ENCODE results near the gene AMPD2.
A peak's percentile ranks its signal among the peaks of the same experiment; 100 is the strongest.

AMPD2 gene

DNA sequence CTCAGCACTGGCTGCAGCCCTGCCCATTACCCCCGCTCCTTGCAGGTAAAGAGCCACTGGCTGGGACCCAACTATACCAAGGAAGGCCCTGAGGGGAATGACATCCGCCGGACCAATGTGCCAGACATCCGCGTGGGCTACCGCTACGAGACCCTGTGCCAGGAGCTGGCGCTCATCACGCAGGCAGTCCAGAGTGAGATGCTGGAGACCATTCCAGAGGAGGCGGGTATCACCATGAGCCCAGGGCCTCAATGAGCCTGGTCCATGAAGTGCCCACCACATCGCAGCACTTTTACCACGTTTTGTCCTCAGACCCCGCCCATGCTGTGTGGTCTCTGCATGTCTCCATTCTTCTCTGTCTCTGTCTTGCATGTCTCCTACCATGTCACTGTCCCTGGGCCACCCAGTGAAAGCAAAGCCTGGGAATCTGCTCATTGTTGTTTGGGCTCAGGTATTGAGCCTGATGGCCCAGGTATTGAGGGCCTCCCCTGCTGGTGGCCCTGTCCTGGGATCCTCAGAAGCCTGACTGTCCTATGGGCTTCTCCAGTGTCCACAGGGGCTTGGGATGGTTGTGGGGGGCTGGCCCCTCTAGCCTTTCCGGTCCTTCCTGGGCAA lies 11.4 kb downstream of the AMPD2 start:
- DNase-seq (ENCODE audit: low read depth): no peak

DNA sequence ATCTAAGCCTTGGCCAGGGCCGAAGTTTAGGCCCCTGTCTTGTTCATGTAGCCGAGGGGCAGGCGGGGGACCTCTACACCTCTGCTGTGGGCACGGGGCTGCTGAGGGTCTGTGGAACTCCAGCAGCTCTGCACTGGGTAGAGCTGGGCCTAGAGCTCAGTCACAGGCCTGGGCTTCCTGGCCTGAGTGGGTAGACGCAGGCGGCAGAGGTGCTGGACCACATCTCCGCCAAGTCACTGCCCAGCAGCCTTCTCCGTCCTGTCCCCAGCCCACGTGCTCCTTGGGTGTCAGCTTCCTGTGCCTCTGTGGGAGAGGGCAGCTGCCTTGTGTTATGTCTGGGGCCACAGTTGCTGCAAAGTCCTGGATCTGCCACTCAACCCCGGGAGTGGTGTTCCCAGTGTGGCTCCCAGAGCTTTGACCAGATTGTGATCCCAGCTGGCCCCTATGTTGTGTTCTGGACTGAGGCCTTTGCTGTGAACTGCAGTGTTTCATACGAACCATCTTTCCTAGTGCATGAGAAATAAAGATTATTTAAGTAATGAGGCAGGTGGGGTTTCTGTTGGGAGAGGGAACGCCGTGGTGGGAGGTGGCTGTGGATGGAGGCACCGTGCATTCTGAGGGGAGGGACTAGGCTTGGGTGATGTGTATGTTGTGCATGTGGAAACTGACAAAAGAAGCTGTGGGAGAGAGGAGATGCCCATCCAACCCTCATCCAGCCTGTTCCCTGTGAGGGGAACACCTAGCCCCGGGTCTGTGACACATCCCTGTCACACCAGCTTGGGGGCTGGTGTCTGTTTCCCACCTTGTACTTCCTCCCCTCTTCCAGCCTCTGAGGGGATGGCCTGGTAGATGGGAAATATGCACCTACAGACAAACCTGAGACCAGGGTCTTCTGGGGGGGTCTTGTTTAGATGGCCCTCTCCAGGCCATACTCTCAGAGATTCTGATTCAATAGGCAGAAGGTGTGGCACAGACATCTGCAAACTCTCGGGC lies 12.2 kb downstream of the AMPD2 start:
- DNase-seq (ENCODE audit: low read depth): no peak

DNA sequence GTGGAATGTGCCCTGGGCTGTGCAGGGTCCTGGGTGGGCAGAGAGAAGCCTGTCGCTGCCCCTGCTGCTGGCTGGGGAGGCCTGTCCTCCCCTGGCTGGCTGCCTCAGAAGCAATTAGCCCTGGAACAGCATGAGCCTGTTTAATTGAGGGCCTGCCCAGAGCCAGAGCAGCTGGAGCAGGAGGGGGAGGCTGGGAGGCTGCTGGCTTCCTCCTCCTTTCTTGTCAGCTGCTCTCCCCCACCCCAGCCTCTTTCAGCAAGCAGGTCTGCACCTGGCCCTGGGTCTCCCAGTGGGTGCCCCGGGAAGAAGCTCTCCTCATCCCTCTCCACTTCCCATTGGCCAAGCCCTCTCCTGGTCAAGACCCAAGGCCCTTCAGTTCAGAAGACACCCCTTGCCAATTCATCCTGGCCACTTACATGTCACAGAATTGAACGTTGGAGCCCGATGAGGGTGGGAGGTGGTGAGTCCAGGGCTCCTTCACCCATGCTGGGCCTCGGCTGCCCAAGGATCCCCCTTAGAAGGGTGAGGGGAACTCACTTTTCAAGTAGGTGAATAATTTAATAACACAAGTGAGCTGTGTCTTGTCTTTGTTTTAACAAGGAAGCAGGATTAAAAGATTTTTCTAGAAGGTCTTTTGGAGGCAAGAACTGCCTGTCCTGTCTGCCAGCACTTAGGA lies 13.2 kb downstream of the AMPD2 start:
- no peak for DNase-seq (ENCODE audit: low read depth)

DNA sequence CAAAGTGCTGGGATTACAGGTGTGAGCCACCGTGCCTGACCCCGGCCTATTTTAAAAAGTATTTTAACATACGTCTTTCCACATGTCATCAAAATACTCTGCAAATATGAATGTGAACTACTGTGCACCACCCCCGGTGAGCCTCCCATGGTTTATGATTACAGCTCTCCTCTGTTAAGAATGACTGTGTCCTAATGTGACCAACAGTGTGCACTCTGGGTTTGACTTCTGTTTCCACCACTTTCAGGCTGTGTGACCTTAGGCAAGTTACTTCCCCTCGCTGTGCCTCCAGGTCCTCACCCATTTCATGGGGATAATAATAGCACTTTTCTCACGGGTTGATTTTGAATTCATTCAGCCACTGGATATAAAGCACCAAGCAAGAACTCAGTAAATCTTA lies 14.7 kb downstream of the AMPD2 start:
- no peak for DNase-seq (ENCODE audit: low read depth)

DNA sequence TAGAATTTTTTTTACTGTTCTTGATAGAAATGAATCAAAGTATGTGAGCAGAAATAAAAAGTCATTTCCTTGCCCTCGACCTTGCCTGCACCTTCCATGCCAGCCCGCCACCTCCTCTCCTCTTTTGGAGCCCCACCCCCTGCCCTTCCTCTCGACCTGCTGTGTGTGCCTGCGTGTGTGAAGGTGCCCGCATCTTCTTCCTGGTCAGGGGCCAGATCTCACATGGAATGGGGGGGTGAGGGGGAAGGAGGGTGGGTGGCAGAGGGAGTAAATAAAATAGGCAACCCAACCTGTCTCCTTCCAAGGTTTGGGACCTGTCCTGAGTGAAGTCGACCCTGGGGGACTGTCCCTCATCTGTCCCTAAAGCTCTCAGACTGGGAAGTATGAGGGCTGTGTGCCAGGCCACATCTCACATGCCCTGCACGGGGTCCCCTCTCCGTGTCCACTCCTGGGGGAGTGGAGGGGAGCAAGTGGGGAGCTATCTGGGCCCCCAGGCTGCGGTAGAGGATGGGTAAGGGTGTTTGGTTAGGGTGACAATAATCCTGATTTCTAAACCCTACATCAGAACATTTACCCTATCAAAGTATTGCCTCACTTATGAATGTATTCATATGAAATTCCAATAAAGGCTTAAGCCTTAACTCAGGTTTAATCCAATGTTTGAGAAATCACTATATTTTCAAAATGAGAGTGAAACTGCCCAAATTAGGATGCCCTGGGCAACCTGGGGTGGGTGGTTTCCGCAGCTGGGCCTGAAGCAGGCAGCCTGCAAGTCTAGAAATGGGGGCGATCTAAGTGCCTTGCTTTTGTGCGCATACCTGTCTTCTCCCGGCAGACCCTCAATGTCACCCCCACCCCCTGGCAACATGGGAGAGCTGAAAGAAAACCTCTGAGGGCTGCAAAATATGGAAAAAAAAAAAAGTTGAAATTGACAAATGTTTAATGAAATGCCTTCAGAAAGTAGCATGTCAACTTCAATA lies 15.4 kb downstream of the AMPD2 start:
- DNase-seq (ENCODE audit: low read depth): no peak

DNA sequence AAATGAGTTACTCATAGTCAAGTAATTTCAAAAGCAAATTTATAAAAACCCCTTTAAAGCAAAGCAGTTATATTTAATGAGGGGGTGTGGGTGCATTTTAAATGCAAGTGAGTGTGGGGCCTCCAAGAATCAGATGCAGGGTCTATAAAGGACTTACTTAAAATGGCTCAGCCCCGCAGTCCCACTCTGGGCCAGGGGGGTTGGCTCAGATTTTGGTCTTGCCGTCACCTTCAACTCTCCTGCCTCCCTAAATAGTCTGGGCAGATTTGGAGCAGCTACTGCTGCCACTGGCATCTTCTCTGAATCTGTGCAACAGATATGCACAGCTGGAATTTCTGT lies 16.2 kb downstream of the AMPD2 start:
- DNase-seq (ENCODE audit: low read depth): no peak

DNA sequence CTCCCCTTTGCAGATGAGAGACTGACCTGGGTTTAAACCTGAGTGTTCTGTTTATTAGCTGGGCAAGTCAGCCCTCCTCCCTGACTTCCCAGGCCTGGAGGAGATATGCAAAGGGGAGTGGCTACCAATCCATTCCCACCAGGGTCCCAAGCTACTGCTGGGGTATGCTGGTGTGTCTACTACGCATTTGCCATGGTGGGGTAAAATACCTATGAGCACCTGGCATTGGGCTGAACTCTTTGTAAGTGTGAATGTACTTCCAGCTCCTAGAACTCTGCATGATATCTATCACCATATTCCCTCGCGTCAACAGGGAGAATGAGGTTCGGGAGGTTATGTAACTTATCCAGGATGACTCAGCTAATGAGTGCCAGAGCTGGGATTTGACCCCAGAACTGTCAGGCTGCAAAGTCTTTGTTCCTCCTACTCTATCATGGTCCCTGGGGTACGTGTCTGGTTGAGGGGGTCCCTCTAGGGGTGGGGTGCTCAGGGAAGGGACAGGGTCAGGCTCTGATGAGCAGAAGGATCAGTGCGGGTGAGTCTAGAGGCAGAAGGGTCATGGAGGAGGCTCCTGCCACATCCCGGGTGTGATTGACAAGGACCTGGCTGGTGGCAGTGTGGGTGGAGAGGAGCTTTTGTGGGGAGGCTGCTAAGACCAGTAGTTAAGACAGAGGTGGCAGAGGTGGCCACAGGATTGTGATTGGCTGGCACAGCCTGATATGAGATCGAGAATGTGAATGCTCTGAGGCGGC lies 16.7 kb downstream of the AMPD2 start:
- DNase-seq (ENCODE audit: low read depth): no peak

DNA sequence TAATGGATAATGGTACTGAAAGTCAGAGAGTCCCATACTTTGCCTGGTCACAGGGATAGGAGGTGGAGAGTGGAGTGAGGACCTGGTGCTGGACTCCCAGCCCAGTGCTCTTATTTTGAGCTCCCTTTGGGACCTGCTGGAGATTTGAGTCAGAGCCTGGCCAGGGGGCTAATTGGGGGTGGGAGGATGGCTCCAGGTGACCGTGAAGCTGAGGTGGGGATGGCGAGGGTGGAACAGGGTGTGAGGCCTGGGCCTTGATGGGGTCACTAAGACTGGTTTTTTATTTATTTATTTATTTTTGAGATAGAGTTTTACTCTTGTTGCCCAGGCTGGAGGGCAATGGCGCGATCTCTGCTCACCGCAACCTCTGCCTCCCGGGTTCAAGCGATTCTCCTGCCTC lies 17.8 kb downstream of the AMPD2 start:
- DNase-seq (ENCODE audit: low read depth): no peak

DNA sequence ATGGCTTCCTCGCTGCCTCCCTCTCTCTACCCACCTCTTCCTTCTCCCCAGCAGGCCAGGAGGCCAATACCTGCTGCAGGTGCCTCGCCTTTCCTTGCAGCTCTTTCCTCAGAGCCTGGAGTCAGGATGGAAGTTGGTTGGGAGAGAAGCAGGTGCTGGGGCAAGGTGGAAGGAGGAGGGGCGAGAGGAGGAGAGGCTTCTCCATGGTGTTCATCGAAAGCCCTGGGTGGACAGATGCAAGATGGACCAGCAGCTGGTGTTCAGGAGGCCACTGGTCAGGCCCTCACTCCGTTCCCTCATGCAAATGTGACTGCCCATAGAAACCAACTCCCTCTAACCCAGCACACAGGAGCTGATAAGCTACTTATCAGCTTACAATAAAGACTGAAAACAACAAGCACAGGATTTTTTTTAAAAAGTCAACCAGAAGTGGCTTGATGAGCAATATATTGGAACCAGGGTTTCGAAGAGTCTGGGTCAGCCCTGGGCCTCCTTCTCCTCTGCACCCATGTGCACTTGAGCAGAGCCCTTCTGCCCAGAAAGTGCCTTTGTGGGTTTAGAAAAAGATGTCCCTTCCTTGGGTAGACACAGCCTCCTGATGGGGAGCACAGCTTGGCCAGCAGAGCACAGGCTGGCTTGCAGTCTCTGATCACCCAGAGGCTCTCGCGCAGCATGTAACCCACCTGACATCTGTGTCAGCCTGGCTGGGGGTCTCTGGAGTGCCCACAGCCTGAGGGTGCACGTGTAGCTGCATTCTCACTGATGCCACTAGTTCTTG lies 19.6 kb downstream of the AMPD2 start:
- no peak for DNase-seq (ENCODE audit: low read depth)

DNA sequence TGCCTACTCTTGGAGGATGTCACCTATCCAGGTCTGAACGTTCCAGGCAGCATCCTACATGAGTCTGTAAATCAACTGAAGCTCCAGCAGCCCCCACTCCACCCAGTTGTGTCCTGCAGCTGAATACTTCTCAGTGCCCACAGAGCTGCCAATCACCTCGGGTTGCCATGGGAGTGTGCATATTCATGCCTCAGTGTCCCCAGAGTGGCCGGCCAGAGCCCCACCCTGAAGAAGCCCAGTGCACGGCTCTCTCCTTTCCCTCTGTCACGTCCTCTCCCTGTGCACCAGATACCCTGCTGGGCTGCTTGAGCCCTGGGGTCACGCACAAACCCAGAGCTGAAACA lies 20.2 kb downstream of the AMPD2 start:
- no peak for DNase-seq (ENCODE audit: low read depth)

DNA sequence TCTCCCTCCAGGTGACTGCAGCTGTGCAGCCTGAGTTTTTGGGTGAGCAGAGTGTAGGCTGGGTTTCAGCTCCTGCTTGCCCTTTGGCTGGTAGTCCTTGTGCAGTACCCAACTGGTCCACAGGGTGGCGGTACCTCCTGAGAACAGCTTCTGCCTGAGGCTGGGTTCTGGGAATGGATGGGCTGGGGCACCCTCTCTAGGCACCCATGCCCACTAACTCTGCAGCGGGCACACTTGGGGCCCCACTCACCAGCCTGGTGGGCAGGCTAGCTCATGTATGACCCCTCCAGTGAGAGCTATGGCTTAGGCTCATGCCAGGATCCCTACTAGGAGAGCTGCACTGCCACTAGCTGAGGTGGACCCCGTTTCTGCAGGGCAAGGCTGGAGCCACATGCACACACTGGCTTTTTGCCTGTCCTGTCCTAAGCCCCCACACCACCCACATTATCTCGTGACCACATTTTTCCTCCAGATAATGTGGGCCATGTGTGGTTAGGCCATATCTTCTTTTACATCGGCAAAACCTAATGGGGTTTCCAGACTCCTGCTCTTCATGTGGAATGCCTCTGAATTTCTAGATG lies 20.7 kb downstream of the AMPD2 start:
- no peak for DNase-seq (ENCODE audit: low read depth)

DNA sequence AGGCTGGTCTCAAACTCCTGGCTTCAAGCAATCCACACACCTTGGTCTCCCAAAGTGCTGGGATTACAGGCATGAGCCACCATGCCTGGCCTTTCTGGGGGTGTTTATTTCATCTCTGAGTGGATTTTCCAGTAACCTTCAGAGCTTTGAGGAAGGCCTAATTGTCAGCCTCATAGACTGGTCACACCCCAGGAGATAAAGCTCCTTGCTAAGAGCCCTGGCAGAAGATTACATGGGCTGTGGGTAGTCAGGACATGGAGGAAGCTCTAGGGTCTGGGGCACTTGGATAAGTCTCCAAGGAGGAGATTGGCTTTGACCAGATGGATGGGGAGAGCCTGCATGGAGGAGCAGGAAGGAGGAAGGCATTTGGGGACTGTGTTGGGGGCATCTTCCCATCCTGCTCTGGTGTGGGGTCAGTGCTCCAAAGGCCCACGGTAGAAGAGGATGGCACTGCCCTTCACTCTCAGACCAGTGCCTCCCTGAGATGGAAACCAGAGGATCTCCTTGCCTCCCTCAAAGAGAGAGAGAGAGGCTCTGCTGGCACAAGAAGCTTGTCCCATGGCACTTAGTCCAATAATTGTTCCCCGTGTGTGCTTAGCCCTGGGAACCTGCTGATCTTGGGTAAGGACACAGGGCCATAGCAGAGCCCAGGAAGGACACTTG lies 21.6 kb downstream of the AMPD2 start:
- no peak for DNase-seq (ENCODE audit: low read depth)

DNA sequence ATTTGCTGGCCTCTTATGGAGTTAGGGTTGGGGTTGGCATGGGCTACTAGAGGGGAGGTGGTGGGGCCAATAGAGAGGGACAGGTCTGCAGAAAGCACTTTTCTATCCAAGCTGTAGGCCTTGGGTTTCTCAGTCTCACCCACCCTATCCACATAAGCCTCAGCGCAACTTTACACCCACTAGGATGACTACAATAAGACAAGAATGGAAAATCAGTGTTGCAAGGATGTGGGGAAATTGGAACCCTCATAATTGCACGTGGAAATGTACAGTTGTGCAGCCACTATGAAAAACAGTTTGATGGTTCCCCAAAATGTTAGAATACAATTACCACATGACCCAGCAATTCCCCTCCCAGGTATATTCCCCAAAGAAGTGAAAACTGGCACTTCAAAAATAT lies 22.2 kb downstream of the AMPD2 start:
- no peak for DNase-seq (ENCODE audit: low read depth)

DNA sequence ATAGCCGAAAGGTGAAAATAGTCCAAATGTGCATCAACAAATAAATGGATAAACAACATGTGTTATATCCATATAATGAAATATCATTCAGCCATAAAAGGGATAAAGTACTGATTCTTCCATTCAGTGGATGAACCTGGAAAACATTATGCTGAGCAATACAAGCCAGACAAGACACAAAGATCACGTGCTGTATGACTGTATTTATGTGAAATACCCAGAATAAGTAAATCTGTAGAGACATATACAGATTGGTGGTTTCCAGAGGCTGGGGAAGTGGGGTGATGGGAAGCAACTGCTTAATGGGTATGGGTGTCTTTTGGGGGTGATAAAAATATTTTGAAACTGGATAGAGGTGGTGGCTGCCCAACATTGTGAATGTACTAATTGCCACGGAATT lies 23.0 kb downstream of the AMPD2 start:
- no peak for DNase-seq (ENCODE audit: low read depth)

DNA sequence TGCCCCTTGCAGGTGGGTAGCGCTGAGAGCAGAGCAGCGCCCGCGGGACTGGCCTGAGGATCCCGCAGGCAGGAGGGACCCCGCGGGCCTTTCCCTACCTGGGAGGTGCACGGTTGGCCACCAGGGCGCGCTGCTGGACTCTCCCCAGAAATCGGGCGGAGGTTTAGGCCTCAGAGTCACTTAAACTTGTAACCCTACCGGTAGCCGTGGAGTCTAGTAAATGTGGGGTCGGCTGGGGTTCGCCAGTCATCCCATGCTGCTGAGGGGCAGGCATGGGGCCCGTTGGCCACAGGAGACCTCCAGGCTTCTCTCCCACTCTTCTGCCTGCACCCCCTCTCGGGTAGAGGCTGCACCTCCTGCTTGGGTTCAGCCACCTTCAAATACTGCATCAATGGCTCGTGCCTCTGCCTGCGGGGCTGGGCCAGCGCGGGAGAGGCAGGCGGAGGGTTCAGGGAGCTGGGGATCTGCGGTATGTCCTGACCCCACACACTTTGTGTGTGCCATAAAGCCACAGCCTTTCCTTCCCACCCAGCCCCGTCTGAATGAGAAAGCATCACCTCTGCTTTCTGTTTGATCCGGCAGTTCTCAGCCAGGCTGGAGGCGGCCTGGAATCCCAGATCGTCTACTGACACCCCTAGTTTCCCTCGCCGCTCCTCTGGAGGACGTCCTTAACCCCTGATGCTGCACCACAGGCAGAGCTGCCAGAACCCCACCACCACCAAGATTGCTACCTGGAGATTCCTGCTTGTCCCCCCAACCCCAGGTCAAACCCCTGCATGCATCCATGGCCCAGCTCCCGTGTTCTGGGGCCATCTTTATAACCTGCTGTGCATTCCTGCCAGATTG lies 24.0 kb downstream of the AMPD2 start:
- no peak for DNase-seq (ENCODE audit: low read depth)

DNA sequence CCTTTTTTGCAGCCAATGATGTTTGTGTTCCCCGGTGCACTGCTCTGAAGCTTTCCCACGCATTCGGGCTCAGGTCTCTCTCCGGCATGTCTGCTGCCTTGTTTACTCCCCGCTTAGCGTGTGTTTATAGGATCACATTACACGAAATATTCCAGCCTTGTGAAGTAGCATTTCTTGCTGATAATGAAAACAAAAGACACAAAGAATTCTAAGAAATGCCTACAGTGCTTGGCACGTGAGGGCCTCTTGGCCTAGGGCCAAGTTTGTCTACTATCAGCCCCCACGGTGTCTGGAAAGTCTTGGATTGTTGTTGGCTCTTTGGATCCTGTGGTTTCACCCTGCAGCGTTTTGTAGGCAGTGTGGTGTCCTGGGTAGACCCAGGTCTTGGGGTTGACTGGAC lies 25.0 kb downstream of the AMPD2 start:
- DNase-seq (ENCODE audit: low read depth): no peak

DNA sequence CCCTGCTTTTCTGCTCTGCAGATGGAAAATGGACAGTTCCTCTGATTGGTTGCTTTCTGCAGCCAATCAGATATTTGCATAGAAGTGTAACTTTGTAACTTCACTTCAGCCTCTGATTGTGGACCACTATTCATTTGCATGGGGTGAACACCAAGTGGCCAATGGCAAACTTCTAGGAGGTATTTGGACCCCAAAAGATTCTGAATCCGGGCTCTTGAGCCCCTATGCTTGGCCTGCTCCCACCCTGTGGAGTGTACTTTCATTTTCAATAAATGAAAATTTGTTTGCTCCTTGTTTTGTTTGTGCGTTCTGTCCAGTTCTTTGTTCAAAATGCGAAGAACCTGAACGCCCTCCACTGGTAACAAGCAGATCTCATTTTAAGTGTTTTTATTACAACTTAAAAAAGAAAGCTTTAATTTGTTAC lies 29.9 kb downstream of the AMPD2 start:
- DNase-seq (ENCODE audit: low read depth): peak; percentile 53

DNA sequence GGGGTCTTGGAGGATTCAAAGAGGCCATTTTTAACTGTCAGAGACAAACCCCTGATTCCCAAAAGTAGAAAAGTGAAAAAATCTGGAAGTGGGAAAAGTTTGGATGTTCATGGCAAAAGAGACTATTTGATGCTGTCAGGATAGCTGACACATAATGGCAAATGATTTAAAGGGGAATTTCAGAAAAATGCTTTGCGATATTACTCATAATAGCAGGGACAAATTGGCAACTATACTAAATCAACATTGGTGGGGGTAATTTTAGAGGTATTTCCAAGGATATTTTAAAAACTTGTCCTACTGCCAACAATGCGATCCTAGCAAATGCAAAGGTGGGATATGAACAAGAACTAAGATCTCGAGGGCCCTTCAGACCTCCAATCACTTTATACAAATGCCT lies 31.0 kb downstream of the AMPD2 start:
- no peak for DNase-seq (ENCODE audit: low read depth)

DNA sequence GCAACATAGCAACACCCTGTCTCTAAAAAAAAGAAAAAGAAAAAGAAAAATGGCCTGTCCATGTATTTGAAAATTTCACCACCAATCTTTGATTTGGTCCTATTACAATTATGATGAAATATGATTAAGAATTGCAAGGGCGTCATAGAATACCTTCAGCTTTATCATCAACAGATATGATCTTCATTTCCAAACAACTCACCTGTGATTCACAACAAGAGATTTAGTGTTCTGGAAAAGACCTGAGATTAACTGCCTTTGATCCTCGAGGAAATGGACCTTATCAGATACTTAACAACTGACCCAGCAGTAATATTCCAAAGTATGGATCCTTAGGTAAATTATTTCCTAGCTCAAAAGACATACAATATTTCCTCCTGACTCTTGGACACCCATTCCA lies 32.8 kb downstream of the AMPD2 start:
- DNase-seq (ENCODE audit: low read depth): no peak

All from fibroblast of the conjunctiva (primary cell).